ENCODE data around the gene LRRC75B.
"Not testable (repeated sequence)": the region's sequence is repeated elsewhere in the genome, so short reads cannot be mapped to it uniquely, and the experiment has no call there.

Gene LRRC75B

DNA sequence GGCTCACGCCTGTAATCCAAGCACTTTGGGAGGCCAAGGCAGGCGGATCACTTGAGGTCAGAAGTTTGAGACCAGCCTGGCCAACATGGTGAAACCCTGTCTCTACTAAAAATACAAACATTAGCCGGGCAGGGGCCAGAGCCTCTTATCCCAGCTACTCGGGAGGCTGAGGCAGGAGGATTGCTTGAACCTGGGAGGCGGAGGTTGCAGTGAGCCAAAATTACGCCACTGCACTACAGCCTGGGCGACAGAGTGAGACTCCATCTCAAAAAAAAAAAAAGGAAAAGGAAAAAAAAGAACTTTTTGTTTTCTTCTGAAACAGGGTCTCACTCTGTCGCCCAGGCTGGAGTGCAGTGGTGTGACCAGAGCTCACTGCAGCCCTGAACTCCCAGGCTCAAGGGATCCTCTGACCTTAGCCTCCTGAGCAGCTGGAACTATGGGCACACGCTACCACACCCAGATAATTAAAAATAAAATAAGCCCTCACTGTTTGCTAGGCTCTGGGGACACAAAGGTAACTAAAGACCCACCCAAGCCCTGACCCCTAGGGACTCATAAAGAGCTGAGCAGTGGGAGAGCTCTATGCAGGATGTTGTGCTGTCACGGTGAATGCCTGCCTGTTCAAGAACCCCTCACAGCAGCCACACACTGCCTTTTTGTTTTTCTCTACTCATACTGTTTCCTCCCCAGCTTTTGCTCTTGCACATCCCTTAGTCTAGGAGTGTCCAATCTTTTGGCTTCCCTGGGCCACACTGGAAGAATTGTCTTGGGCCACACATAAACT, 40.2 kb downstream of the LRRC75B start:
- not testable (repeated sequence) for DNase-seq

- no peak for DNase-seq
Observed at GRCh38 chr22:24550902-24551435, 41.9 kb downstream of the LRRC75B start.

DNA sequence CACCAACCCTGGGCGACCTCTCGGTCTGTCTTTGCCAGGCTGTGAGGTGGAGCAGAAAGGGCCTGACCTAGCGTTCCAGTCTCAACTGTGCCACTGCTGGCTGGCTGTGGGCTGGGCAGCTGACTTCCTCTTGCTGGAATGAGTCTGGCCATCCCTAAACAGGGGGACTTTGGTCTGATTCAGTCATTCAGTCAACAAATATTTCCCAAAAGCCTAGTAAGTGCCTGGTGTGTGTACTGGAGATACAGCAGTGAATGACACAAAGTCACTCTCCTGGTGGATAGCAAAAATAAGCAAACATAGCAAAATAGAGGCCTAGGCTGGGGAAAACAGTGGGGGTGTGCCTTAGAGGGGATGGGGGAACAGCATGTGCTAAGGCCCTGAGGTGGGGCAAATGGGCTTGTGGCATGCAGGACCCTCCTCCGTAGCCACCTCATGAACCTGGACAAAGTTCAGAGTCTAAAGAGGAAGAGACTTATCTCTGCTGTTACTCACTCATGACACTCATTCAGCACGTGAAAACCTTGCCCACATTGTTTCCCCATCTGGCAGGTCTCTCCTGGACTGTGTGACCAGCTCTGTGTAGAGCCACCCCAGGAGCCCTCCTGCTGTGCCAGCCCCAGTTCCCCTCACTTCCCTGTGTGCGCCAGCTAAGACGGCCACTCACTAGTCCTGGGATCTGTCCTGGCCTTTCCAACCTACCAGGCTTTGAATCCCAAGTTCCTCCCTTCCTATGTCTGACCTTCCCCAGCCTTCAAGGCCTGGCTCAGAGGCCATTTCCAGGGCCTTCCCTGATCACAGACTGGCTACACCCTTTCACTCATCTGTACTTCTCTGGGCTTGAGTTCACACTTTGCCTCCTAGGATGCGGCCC, 42.6 kb downstream of the LRRC75B start:
- no peak for DNase-seq

DNA sequence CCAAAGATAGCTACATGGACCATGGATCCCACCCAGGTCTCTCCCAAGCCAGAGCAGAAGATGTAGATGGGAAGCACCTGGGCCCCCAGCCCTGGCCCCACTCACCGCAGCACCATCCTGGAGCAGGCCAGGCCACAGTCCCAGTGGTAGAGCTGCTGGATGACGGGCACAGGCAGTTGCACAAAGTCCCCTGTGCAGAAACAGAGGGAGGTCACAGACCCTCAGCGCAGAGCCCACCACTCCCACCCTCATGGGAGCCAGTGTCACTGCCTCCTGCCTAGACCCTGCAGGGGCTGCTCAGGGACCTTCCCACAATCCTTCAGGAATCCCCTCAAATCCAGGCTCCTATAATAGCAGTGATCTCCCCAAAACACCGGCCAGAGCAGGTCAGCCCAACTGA, 44.1 kb downstream of the LRRC75B start:
- DNase-seq: no peak

- DNase-seq: no peak
Observed at GRCh38 chr22:24543679-24544243, 49.1 kb downstream of the LRRC75B start.

DNA sequence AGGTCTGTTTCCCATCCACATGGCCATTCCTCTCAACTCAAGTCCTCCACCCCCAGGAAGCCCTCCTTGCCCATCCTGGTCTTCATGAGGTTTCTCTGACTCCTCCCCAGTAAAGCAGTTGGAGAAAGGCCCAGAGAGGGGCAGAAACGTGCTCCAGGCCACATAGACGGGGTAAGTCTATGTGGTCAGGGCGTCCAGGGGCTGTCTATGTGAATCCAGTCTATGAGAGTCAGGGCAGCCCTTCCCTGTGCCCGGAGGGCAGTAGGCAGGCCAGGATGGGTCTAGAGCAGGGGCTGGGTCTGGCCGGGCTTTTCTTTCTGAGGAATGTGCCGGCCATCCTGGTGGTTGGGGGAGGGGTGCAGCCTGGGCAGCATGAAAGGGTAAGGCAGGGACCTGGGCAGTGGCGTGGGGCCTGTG, 49.7 kb downstream of the LRRC75B start:
- no peak for DNase-seq

DNA sequence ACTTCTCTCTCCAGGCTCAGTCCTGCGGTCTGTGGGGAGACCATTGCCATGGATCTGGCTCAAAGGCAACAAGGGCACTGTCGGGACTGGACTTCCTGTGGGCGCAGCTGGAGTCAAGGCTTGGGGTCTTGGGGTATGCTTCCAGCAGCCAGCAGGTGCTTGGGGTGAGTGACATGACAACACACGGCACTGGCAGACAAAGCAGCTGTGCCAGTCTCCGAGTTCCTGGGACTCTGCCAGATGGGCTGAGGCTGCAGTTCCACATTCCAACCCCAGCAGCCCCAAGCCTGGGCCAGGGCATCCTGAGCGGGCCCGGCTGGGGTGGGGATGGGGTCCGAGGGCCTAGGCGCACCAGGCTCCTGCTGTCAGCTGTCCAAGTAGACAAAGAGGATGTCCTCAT, 50.2 kb downstream of the LRRC75B start:
- no peak for DNase-seq

- no peak for DNase-seq
Observed at GRCh38 chr22:24541681-24542515, 51.0 kb downstream of the LRRC75B start.

DNA sequence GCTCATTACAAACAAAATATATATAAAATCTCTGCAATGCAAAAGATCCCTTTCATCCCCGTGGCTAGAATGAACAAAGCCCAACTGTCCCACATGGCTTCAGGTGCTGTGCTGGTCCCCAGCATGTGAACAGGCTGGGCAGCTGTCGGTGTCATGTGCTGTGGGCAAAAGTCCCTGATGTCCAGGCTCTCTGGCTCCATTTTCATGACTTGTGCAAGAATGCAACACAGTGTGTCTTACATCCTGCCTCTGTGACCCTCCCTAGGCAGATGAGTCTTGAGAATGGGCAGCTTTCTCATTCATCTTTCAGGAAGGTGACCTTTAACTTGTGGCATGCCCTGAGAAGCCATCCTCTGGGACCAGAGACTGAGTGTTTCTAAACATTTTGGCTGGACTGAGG, 52.4 kb downstream of the LRRC75B start:
- no peak for DNase-seq

GRCh38 chr22:24536089-24536488, 56.8 kb downstream of the LRRC75B start:
- DNase-seq: no peak

All from activated naive CD4-positive, alpha-beta T cell treated with anti-CD3 and anti-CD28 coated beads, Interleukin-2, amount 50 U/mL, for 16 hours (primary cell).